ENCODE results near the gene TENT4A. TPM values are rescaled to one million over a fixed set of nuclear protein-coding genes. Genes with fewer than 3 reads are reported as not detected.

Gene TENT4A
- total RNA-seq, 2 donors from 2014 or later: 12.9 to 40.4 TPM

DNA sequence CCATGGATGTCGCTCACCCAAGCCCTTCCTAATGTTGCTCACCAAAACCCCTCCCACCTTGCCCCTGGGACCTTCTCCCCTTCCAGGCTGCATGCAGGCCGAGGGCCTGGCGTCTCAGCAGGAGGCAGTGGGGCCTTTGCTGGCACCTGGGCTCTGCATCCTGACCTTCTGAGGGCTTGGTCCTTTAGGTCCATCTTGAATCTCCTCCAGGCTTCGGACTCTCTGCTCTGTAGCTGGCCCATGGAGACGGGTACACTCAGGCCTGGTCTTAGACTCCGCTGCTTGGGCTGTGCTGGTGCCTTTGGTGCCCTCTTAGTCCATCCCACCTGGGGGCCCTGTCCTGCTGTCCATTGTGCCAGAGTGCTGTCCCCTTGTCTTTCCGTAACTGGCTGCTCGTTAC is 14.0 kb downstream of the TENT4A start:
- Histone ChIP-seq H3K4me1 (replicated peaks) (peaks cover 8% of the 10 kb centered on the region), H3K4me3 (no peak overlapping the region), H3K36me3 (no peaks in the 10 kb centered on the region), H3K9me3 (no peaks in the 10 kb centered on the region), H3K27ac (no peak overlapping the region), H3K27me3 (replicated peaks; ENCODE audit: insufficient read depth) (no peaks in the 10 kb centered on the region)
- DNase-seq (ENCODE audit: low spot score): no peak
- no peak for TF ChIP-seq POLR2A (IDR thresholded peaks at IDR 0.05)
- TF ChIP-seq CTCF (IDR thresholded peaks at IDR 0.05): no peak
- no peak for TF ChIP-seq POLR2AphosphoS5 (IDR thresholded peaks at IDR 0.05)
- intact Hi-C loops (cut with DNase I): no loop called here
- 98% methylated on average over 8 of the region's 8 CpGs for WGBS

DNA sequence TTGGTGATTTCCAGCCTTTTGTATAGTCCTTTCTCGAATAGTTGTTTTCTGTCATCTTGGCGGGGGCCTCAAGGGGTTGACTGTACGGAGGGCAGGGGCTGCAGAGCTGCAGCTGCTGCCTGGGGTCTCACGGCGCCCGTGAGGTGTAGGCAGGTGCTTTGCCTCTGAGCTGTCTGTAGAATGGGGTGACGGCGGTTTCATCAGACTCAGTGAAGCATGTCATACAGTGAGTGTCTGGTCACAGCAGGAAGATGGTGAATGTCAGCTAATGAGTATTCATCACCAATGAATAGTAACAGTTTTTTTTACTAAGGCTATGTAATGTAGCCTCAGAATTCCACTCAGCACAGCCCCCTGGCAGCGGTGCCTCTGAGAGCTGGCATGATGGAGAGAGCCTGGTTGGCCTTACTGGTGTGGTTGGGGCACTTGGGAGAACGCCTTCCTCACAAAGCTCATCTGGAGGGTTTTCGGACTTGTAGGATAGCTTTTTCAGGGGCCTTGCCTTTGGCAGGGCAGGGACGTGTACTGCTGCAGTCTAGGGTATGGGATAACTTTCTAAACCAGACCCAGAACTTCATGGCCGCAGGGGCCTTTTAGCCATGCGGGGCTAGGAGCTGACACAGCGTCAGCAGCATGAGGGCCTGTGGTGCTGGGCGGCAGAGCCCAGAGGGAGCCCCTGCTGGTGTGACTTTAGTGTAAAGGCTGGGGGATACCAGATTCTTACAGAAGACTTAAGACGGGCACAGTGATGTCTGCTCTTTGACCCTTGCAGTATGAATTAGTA is 15.0 kb downstream of the TENT4A start:
- Histone ChIP-seq H3K9me3 (no peaks in the 10 kb centered on the region), H3K4me1 (replicated peaks) (peaks cover 5% of the 10 kb centered on the region), H3K36me3 (no peaks in the 10 kb centered on the region), H3K27me3 (replicated peaks; ENCODE audit: insufficient read depth) (no peaks in the 10 kb centered on the region), H3K27ac (no peak overlapping the region), H3K4me3 (no peak overlapping the region)
- intact Hi-C loops (cut with DNase I): no loop called here
- 92% methylated on average over 17 of the region's 17 CpGs for WGBS
- DNase-seq (ENCODE audit: low spot score): no peak
- TF ChIP-seq CTCF (IDR thresholded peaks at IDR 0.05) (no peak), POLR2AphosphoS5 (IDR thresholded peaks at IDR 0.05) (no peak), POLR2A (IDR thresholded peaks at IDR 0.05) (no peak)

- intact Hi-C loops (cut with DNase I): no loop called here
- TF ChIP-seq CTCF (IDR thresholded peaks at IDR 0.05): no peak
- no peak for TF ChIP-seq POLR2AphosphoS5 (IDR thresholded peaks at IDR 0.05)
- TF ChIP-seq POLR2A (IDR thresholded peaks at IDR 0.05): no peak
- Histone ChIP-seq H3K4me1 (replicated peaks) (peaks cover 5% of the 10 kb centered on the region), H3K27me3 (replicated peaks; ENCODE audit: insufficient read depth) (no peaks in the 10 kb centered on the region), H3K27ac (no peak overlapping the region), H3K9me3 (no peaks in the 10 kb centered on the region), H3K4me3 (no peak overlapping the region), H3K36me3 (no peaks in the 10 kb centered on the region)
- DNase-seq (ENCODE audit: low spot score): no peak
- 88% methylated on average over 1 of the region's 1 CpG for WGBS
Observed at GRCh38 chr5:6728795-6729183, 15.6 kb downstream of the TENT4A start.

DNA sequence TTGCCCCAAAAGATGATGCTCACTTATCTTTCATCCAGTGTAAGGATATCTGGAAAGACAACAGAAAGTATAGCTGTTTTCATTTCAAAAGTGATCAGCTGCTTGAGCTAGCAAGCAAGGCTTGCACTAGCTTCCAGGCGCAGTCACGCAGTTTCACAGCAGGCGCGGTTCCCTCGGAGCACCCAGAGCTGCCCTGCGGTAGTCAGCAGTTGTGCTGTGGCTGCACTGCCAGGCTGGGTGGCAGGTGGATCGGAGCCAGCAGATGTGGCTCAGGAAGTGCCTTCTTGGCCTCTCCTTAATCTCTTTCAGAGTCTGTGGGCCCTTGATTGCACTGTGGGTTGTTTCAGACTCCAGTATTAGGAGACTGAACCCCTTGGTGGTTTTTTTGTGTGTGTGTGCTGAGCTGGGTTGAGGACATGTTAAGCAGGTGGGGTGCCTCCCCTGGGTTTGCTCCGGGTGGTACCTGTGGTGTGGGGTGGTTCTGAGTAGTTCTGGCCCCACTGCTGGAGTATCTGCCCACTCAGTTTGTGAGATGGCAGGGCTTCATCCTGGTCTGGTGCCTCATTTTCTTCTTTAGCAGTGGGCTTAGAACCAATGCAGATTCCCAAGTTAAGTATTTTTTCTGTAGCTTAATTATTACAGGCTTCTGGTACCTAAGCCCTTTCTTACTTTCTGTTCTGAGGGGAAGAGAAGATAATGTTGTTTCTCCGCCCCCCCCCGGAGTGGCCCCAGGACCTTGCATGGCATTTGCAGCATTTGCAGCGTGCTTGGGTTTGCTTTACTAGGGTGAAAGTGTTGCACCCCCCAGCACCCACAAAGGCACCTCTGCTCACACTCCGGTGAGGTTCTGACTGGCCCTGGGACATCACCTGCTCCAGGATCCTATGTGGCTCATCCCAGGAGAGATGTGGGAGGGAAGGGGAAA is 16.4 kb downstream of the TENT4A start:
- DNase-seq (ENCODE audit: low spot score): no peak
- Histone ChIP-seq H3K27ac (no peak overlapping the region), H3K4me3 (no peak overlapping the region), H3K36me3 (no peaks in the 10 kb centered on the region), H3K27me3 (replicated peaks; ENCODE audit: insufficient read depth) (no peaks in the 10 kb centered on the region), H3K4me1 (replicated peaks) (peaks cover 5% of the 10 kb centered on the region), H3K9me3 (no peaks in the 10 kb centered on the region)
- no peak for TF ChIP-seq CTCF (IDR thresholded peaks at IDR 0.05)
- no peak for TF ChIP-seq POLR2A (IDR thresholded peaks at IDR 0.05)
- TF ChIP-seq POLR2AphosphoS5 (IDR thresholded peaks at IDR 0.05): no peak
- WGBS: 85% methylated on average over 12 of the region's 12 CpGs
- intact Hi-C loops (cut with DNase I): no loop called here
